WERI-Rb-1 (cell line): ENCODE results near the gene CCDC92.

ENCODE experiments used
- DNase-seq: peaks from one replicate; pipeline ENCODE4 v3.0.0-alpha.2; 2020
- H3K27ac ChIP-seq: fragments of 250-450 bp; sonication (Bioruptor Pico); 2 replicates; pipeline ENCODE4 v1.5.1; 2020; ENCODE audit warnings: mild to moderate bottlenecking, moderate library complexity
- H3K27me3 ChIP-seq: fragments of 250-450 bp; sonication (Bioruptor Pico); 2 replicates; pipeline ENCODE4 v1.5.1; 2021; ENCODE audit warnings: mild to moderate bottlenecking, low read depth, moderate library complexity; ENCODE audit not compliant: insufficient read depth, severe bottlenecking
- H3K36me3 ChIP-seq: fragments of 250-450 bp; sonication (Bioruptor Pico); 2 replicates; pipeline ENCODE4 v1.5.1; 2020; ENCODE audit warnings: mild to moderate bottlenecking, moderate library complexity
- H3K4me3 ChIP-seq: 2 replicates; pipeline ENCODE4 v1.5.1; 2011; ENCODE audit warnings: low read depth, mild to moderate bottlenecking, control low read depth, low read length
- H3K9me3 ChIP-seq: fragments of 250-450 bp; sonication (Bioruptor Pico); 2 replicates; pipeline ENCODE4 v1.5.1; 2021; ENCODE audit warnings: mild to moderate bottlenecking, moderate library complexity; ENCODE audit not compliant: severe bottlenecking
- CTCF ChIP-seq: IDR thresholded peaks from 2 replicates; pipeline ENCODE4 v1.5.1; 2011; ENCODE audit warnings: low read depth, mild to moderate bottlenecking, control low read depth, inconsistent platforms, low read length

The CCDC92 gene

GRCh38 chr12:123888989-123889388, 83.6 kb downstream of the CCDC92 start:
- no peaks in the 10 kb centered on the region for H3K27me3 ChIP-seq
- no peak for TF ChIP-seq CTCF
- no peak for DNase-seq
- no peaks in the 10 kb centered on the region for H3K36me3 ChIP-seq
- no peak overlapping the region for H3K27ac ChIP-seq
- H3K4me3 ChIP-seq = no peak overlapping the region
- H3K9me3 ChIP-seq = peaks cover 3% of the 10 kb centered on the region

- no peaks in the 10 kb centered on the region for H3K27me3 ChIP-seq
- no peak for DNase-seq
- peaks cover 3% of the 10 kb centered on the region for H3K9me3 ChIP-seq
- no peak overlapping the region for H3K4me3 ChIP-seq
- H3K36me3 ChIP-seq = no peaks in the 10 kb centered on the region
- H3K27ac ChIP-seq = no peak overlapping the region
- TF ChIP-seq CTCF = no peak
Observed at GRCh38 chr12:123886931-123887582, 85.6 kb downstream of the CCDC92 start.

- DNase-seq = no peak
- H3K27me3 ChIP-seq = no peaks in the 10 kb centered on the region
- H3K36me3 ChIP-seq = no peaks in the 10 kb centered on the region
- no peak overlapping the region for H3K4me3 ChIP-seq
- no peak overlapping the region for H3K27ac ChIP-seq
- H3K9me3 ChIP-seq = peaks cover 3% of the 10 kb centered on the region
- no peak for TF ChIP-seq CTCF
Observed at GRCh38 chr12:123886258-123886657, 86.4 kb downstream of the CCDC92 start.
